B cell (primary cell): ENCODE measurements around the gene MLLT11. TPM values are rescaled to one million over a fixed set of nuclear protein-coding genes. Genes with fewer than 3 reads are reported as not detected.
A peak's percentile ranks its signal among the peaks of the same experiment; 100 is the strongest.

Source experiments
- ATAC-seq: fragments of 200-7000 bp; cut with Tn5 transposase; one replicate; pipeline ENCODE4 v1.10.0; 2021; ENCODE audit warnings: low read depth, mild to moderate bottlenecking, moderate number of reproducible peaks, moderate library complexity
- CTCF ChIA-PET: fragments of 350-600 bp; sonication (Branson Sonifier 250); formaldehyde crosslinking; loops from one replicate; lab custom pipeline; 2021; ENCODE audit warnings: antibody characterized with exemption, inconsistent platforms; lab: Charles Lee
- POLR2A ChIA-PET: fragments of 350-600 bp; sonication (Branson Sonifier 250); formaldehyde crosslinking; loops from one replicate; lab custom pipeline; 2021; ENCODE audit warnings: antibody characterized with exemption; lab: Charles Lee
- DNase-seq: peaks from one replicate; pipeline ENCODE4 v3.0.0; 2013
- H2AFZ ChIP-seq: 2 replicates; pipeline ENCODE4 v1.6.1; 2012; ENCODE audit warnings: mild to moderate bottlenecking, low read depth, low read length; ENCODE audit not compliant: insufficient read depth, poor library complexity, severe bottlenecking
- H3K27ac ChIP-seq, 2 donors: 1 replicate in 1 of 2; 2 replicates in 1 of 2; pipeline ENCODE4 v1.5.1; 2012 to 2013; ENCODE audit warnings: low read length in 2 of 2, mild to moderate bottlenecking in 2 of 2, moderate library complexity in 1 of 2
- H3K27me3 ChIP-seq, 4 experiments: fragments of 200-600 bp in 1 of 4; sonication (generic) in 1 of 4; replicated peaks in 1 of 4; 1 replicate in 2 of 4; 2 replicates in 2 of 4; pipeline versions ENCODE4 v1.6.1 to v1.7.0; 2013 to 2016; ENCODE audit warnings: low read length in 3 of 4, mild to moderate bottlenecking in 2 of 4, mixed read lengths in 1 of 4, moderate library complexity in 1 of 4; ENCODE audit not compliant: insufficient read depth in 4 of 4, control insufficient read depth in 3 of 4; ENCODE audit errors: control extremely low read depth in 1 of 4
- H3K36me3 ChIP-seq, 2 experiments: replicated peaks in 1 of 2; 1 replicate in 1 of 2; 2 replicates in 1 of 2; pipeline versions ENCODE4 v1.6.1 to v1.7.1; 2013; ENCODE audit warnings: low read length in 1 of 2; ENCODE audit not compliant: insufficient read depth in 2 of 2, control insufficient read depth in 1 of 2; ENCODE audit errors: control extremely low read depth in 1 of 2, extremely low read depth in 1 of 2
- H3K4me1 ChIP-seq, 2 donors: fragments of 200-600 bp in 1 of 2; sonication (generic) in 1 of 2; 1 replicate in 1 of 2; 2 replicates in 1 of 2; pipeline versions ENCODE4 v1.5.1 to v1.6.1; 2013 to 2017; ENCODE audit warnings: low read length in 2 of 2; ENCODE audit not compliant: control insufficient read depth in 2 of 2, insufficient read depth in 2 of 2
- H3K4me2 ChIP-seq: replicated peaks from 2 replicates; pipeline ENCODE3; 2012; ENCODE audit warnings: mild to moderate bottlenecking, low read depth, low read length; ENCODE audit not compliant: poor library complexity, severe bottlenecking
- H3K4me3 ChIP-seq, 5 experiments: fragments of 200-600 bp in 1 of 5; sonication (generic) in 1 of 5; 1 replicate in 3 of 5; 2 replicates in 2 of 5; pipeline versions ENCODE4 v1.5.1 to v1.7.0; 2011 to 2016; ENCODE audit warnings: low read length in 4 of 5, mild to moderate bottlenecking in 4 of 5, low read depth in 2 of 5, control low read depth in 1 of 5, moderate library complexity in 1 of 5; ENCODE audit not compliant: insufficient read depth in 1 of 5; ENCODE audit errors: control extremely low read depth in 1 of 5, extremely low read depth in 1 of 5
- H3K79me2 ChIP-seq: fragments of 200-600 bp; sonication (generic); one replicate; pipeline ENCODE4 v1.6.0; 2016; ENCODE audit warnings: low read length; ENCODE audit not compliant: control insufficient read depth, insufficient read depth
- H3K9ac ChIP-seq: fragments of 200-600 bp; sonication (generic); 2 replicates; pipeline ENCODE4 v1.6.1; 2017; ENCODE audit warnings: mild to moderate bottlenecking, low read length, moderate library complexity
- H3K9me3 ChIP-seq, 3 donors: one replicate each; pipeline versions ENCODE4 v1.6.1 to v1.7.1; 2013; ENCODE audit warnings: low read length in 2 of 3; ENCODE audit not compliant: control insufficient read depth in 2 of 3, insufficient read depth in 1 of 3; ENCODE audit errors: control extremely low read depth in 1 of 3
- H4K20me1 ChIP-seq: 2 replicates; pipeline ENCODE4 v1.6.0; 2012; ENCODE audit warnings: mild to moderate bottlenecking, low read length; ENCODE audit not compliant: insufficient read depth, control insufficient read depth, poor library complexity, severe bottlenecking
- H3K27ac Mint-ChIP-seq: one replicate; pipeline ENCODE4 v1.8.0; 2021; ENCODE audit warnings: mixed read lengths
- H3K27me3 Mint-ChIP-seq: one replicate; pipeline ENCODE4 v1.8.0; 2021; ENCODE audit warnings: mixed read lengths
- H3K4me1 Mint-ChIP-seq: one replicate; pipeline ENCODE4 v1.8.0; 2021; ENCODE audit warnings: mixed read lengths
- H3K4me3 Mint-ChIP-seq: one replicate; pipeline ENCODE4 v1.8.0; 2021; ENCODE audit warnings: mixed read lengths
- H3K9me3 Mint-ChIP-seq: one replicate; pipeline ENCODE4 v1.8.0; 2022; ENCODE audit warnings: mixed read lengths; ENCODE audit not compliant: insufficient read depth
- CTCF ChIP-seq: fragments of 200-600 bp; IDR thresholded peaks from one replicate; pipeline ENCODE4 v1.8.0; 2022; ENCODE audit warnings: antibody characterized with exemption, mild to moderate bottlenecking
- EZH2 ChIP-seq: IDR thresholded peaks from 2 replicates; pipeline ENCODE4 v1.6.1; 2012; ENCODE audit warnings: borderline replicate concordance, low read depth, mild to moderate bottlenecking, moderate library complexity, low read length; ENCODE audit not compliant: insufficient read depth, poor library complexity, severe bottlenecking
- WGBS: methylation state at CpG from one replicate; pipeline ENCODE4 v1.1.5; 2013; ENCODE audit warnings: missing lambda C conversion rate; ENCODE audit not compliant: insufficient coverage; 5-methylcytosine and 5-hydroxymethylcytosine counted together
- intact Hi-C: fragments of 100-400 bp; cut with micrococcal nuclease; formaldehyde crosslinking; loops from one replicate; pipeline ENCODE4 v1.10.0; 2022
- polyA plus RNA-seq: library from polyadenylated mRNA; depleted of rRNA; stranded (reverse); fragments of >200 nt; gene quantifications from 2 replicates; pipeline ENCODE4 v1.2.3, GENCODE V29; 2012
- total RNA-seq, 2 donors: library from RNA; stranded (reverse); fragments of 120-200 nt in 1 of 2; gene quantifications; 1 replicate in 1 of 2; 2 replicates in 1 of 2; pipeline versions ENCODE4 v1.2.3 to v1.2.4, GENCODE V29; 2013 to 2022

MLLT11 gene
- total and polyA plus RNA-seq, 2 donors (not counting 1 experiment from before 2014, with no cell fraction given): 1.1 to 2.4 TPM

- ChIA-PET POLR2A (no interaction called here), CTCF (no interaction called here)
- H3K27me3 Mint-ChIP-seq: no peaks in the 10 kb centered on the region
- Histone ChIP-seq H3K4me2 (no peak overlapping the region), H3K79me2 (no peaks in the 10 kb centered on the region), H3K4me3 (no peak overlapping the region), H3K9me3 (no peaks in the 10 kb centered on the region), H3K27me3 (no peaks in the 10 kb centered on the region), H3K4me1 (no peaks in the 10 kb centered on the region), H3K27ac (no peak overlapping the region), H4K20me1 (no peaks in the 10 kb centered on the region), H2AFZ (no peak overlapping the region), H3K36me3 (peaks cover 3 to 52% of the 10 kb centered on the region in 2 experiments), H3K9ac (no peak overlapping the region)
- no peak for ATAC-seq
- no peak overlapping the region for H3K4me3 Mint-ChIP-seq
- H3K4me1 Mint-ChIP-seq: no peaks in the 10 kb centered on the region
- TF ChIP-seq CTCF (no peak), EZH2 (no peak)
- no peak for DNase-seq
- no peak overlapping the region for H3K27ac Mint-ChIP-seq
- 100% methylated on average over 3 of the region's 8 CpGs for WGBS
- H3K9me3 Mint-ChIP-seq: no peaks in the 10 kb centered on the region
- intact Hi-C loops: no loop called here
Measured at GRCh38 chr1:151032164-151032563, 28.0 kb upstream of the MLLT11 start.

- Histone ChIP-seq H3K9ac (no peak overlapping the region), H3K27ac (no peak overlapping the region), H3K9me3 (no peaks in the 10 kb centered on the region), H3K4me1 (no peaks in the 10 kb centered on the region), H3K36me3 (peaks cover 3 to 33% of the 10 kb centered on the region in 2 experiments), H3K4me3 (no peak overlapping the region), H3K4me2 (no peak overlapping the region), H2AFZ (no peak overlapping the region), H3K79me2 (no peaks in the 10 kb centered on the region), H4K20me1 (no peaks in the 10 kb centered on the region), H3K27me3 (no peaks in the 10 kb centered on the region)
- POLR2A ChIA-PET: no interaction called here
- no peak for TF ChIP-seq CTCF
- no peak for TF ChIP-seq EZH2
- CTCF ChIA-PET: interaction anchor here (1.3 kb wide), 1 partner anchor 56 kb away, joined by 3 read pairs; no protein-coding TSS in a partner anchor
- ATAC-seq (no peak), DNase-seq (no peak)
- WGBS: no CpG with 5 or more reads among the region's 3 CpGs
- H3K9me3 Mint-ChIP-seq: no peaks in the 10 kb centered on the region
- H3K27me3 Mint-ChIP-seq: no peaks in the 10 kb centered on the region
- H3K4me3 Mint-ChIP-seq: no peak overlapping the region
- H3K4me1 Mint-ChIP-seq: no peaks in the 10 kb centered on the region
- intact Hi-C loops: no loop called here
- peak overlapping the region; percentile 42 for H3K27ac Mint-ChIP-seq
Measured at GRCh38 chr1:151035167-151035566, 25.0 kb upstream of the MLLT11 start.
